Measurements from ENCODE around the gene MICALL2. TPM values are rescaled to one million over a fixed set of nuclear protein-coding genes. Genes with fewer than 3 reads are reported as not detected.

MICALL2 gene
- total RNA-seq, 4 donors from 2014 or later: 9.1 to 18.3 (median 14.6) TPM

- Histone ChIP-seq H3K9me3 (no peaks in the 10 kb centered on the region), H3K36me3 (peaks cover 79 to 100% (median 100%) of the 10 kb centered on the region in 4 donors), H3K4me3 (no peak overlapping the region), H3K27ac (replicated peaks in 1 of 4) (no peak overlapping the region), H3K4me1 (no peaks in the 10 kb centered on the region), H3K27me3 (no peaks in the 10 kb centered on the region)
- 95% methylated on average over 55 of the region's 65 CpGs for WGBS
- TF ChIP-seq CTCF (IDR thresholded peaks at IDR 0.05) (no peak), POLR2AphosphoS5 (IDR thresholded peaks at IDR 0.05) (no peak), EP300 (IDR thresholded peaks at IDR 0.05) (no peak), POLR2A (IDR thresholded peaks at IDR 0.05; ENCODE audit: low read depth) (no peak)
- DNase-seq (ENCODE audit: extremely low spot score): no peak
- intact Hi-C loops (cut with DNase I): no loop called here
Observed at GRCh38 chr7:1483536-1484505, 24.6 kb upstream of the MICALL2 start.

- no peak overlapping the region for H3K27ac ChIP-seq (replicated peaks in 1 of 4)
- no peak overlapping the region for H3K4me3 ChIP-seq
- TF ChIP-seq CTCF (IDR thresholded peaks at IDR 0.05) (no peak), POLR2A (IDR thresholded peaks at IDR 0.05; ENCODE audit: low read depth) (no peak), EP300 (IDR thresholded peaks at IDR 0.05) (no peak)
- H3K27me3 ChIP-seq: no peaks in the 10 kb centered on the region
- no peak for DNase-seq (ENCODE audit: extremely low spot score)
- no peaks in the 10 kb centered on the region for H3K4me1 ChIP-seq
- H3K36me3 ChIP-seq: peaks cover 81 to 100% (median 100%) of the 10 kb centered on the region in 4 donors
- H3K9me3 ChIP-seq: no peaks in the 10 kb centered on the region
- 79% methylated on average over 13 of the region's 22 CpGs for WGBS
- intact Hi-C loops (cut with DNase I): no loop called here
Observed at GRCh38 chr7:1483079-1483478, 23.8 kb upstream of the MICALL2 start.

GRCh38 chr7:1481300-1481699 is 22.0 kb upstream of the MICALL2 start:
- H3K36me3 ChIP-seq: peaks cover 78 to 100% (median 100%) of the 10 kb centered on the region in 4 donors
- H3K27me3 ChIP-seq: no peaks in the 10 kb centered on the region
- intact Hi-C loops (cut with DNase I): no loop called here
- H3K4me1 ChIP-seq: no peaks in the 10 kb centered on the region
- no peak overlapping the region for H3K4me3 ChIP-seq
- DNase-seq (ENCODE audit: extremely low spot score): no peak
- TF ChIP-seq CTCF (IDR thresholded peaks at IDR 0.05) (no peak), EP300 (IDR thresholded peaks at IDR 0.05) (no peak), POLR2AphosphoS5 (IDR thresholded peaks at IDR 0.05) (no peak), POLR2A (IDR thresholded peaks at IDR 0.05; ENCODE audit: low read depth) (no peak)
- WGBS: 91% methylated on average over 14 of the region's 20 CpGs
- no peaks in the 10 kb centered on the region for H3K9me3 ChIP-seq
- H3K27ac ChIP-seq (replicated peaks in 1 of 4): no peak overlapping the region

- Histone ChIP-seq H3K27ac (replicated peaks in 1 of 4) (no peak overlapping the region), H3K9me3 (no peaks in the 10 kb centered on the region), H3K4me1 (no peaks in the 10 kb centered on the region), H3K36me3 (peaks cover 73 to 100% (median 100%) of the 10 kb centered on the region in 4 donors), H3K27me3 (no peaks in the 10 kb centered on the region), H3K4me3 (no peak overlapping the region)
- WGBS: 79% methylated on average over 9 of the region's 12 CpGs
- DNase-seq (ENCODE audit: extremely low spot score): no peak
- intact Hi-C loops (cut with DNase I): no loop called here
- TF ChIP-seq POLR2A (IDR thresholded peaks at IDR 0.05; ENCODE audit: low read depth): no peak
- TF ChIP-seq CTCF (IDR thresholded peaks at IDR 0.05): no peak
- TF ChIP-seq EP300 (IDR thresholded peaks at IDR 0.05): no peak
- TF ChIP-seq POLR2AphosphoS5 (IDR thresholded peaks at IDR 0.05): no peak
Observed at GRCh38 chr7:1480670-1481069, 21.4 kb upstream of the MICALL2 start.
